HL-60 (cell line): ENCODE results near the gene CARD9.

Experiments used
- DNase-seq, 2 experiments: peaks; one replicate each; pipeline ENCODE4 v3.0.0-alpha.2; 2010 to 2020; ENCODE audit warnings: low read depth in 1 of 2, low spot score in 1 of 2
- H3K27ac ChIP-seq: fragments of 250-450 bp; sonication (Bioruptor Pico); replicated peaks from 2 replicates; pipeline ENCODE4 v1.5.1; 2020; ENCODE audit warnings: mild to moderate bottlenecking, moderate library complexity
- H3K27me3 ChIP-seq: fragments of 250-450 bp; sonication (Bioruptor Pico); 2 replicates; pipeline ENCODE4 v1.5.1; 2021; ENCODE audit warnings: mild to moderate bottlenecking, moderate library complexity; ENCODE audit not compliant: insufficient read depth, poor library complexity, severe bottlenecking
- H3K4me3 ChIP-seq: replicated peaks from 2 replicates; pipeline ENCODE4 v1.5.1; 2011; ENCODE audit warnings: mild to moderate bottlenecking, control low read depth, low read length; ENCODE audit not compliant: insufficient read depth
- CTCF ChIP-seq: IDR thresholded peaks from one replicate; pipeline ENCODE4 v1.5.1; 2011; ENCODE audit warnings: low read length, control low read depth, inconsistent platforms; ENCODE audit not compliant: insufficient read depth
- GABPA ChIP-seq: IDR thresholded peaks from 2 replicates; pipeline ENCODE4 v1.6.1; 2012; ENCODE audit warnings: low read depth
- POLR2AphosphoS5 ChIP-seq: IDR thresholded peaks from 2 replicates; pipeline ENCODE4 v1.6.1; 2012; ENCODE audit warnings: low read depth
- REST ChIP-seq: IDR thresholded peaks from 2 replicates; pipeline ENCODE4 v1.6.1; 2012; ENCODE audit warnings: low read depth; ENCODE audit not compliant: insufficient replicate concordance
- SPI1 ChIP-seq: IDR thresholded peaks from 2 replicates; pipeline ENCODE4 v1.6.1; 2012; ENCODE audit warnings: low read depth, mild to moderate bottlenecking, borderline replicate concordance
- long read RNA-seq: library from polyadenylated mRNA; unstranded; transcript quantifications from one replicate; pipeline ENCODE4 v2.0.0, GENCODE V29; 2020

The CARD9 gene, protein sequence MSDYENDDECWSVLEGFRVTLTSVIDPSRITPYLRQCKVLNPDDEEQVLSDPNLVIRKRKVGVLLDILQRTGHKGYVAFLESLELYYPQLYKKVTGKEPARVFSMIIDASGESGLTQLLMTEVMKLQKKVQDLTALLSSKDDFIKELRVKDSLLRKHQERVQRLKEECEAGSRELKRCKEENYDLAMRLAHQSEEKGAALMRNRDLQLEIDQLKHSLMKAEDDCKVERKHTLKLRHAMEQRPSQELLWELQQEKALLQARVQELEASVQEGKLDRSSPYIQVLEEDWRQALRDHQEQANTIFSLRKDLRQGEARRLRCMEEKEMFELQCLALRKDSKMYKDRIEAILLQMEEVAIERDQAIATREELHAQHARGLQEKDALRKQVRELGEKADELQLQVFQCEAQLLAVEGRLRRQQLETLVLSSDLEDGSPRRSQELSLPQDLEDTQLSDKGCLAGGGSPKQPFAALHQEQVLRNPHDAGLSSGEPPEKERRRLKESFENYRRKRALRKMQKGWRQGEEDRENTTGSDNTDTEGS
- long read RNA-seq, transcript CARD9-201 (13 exons, 2,123 nt): major isoform, 99 of 338 reads
- long read RNA-seq, partial matches to known transcripts: 14 of 338 reads
- long read RNA-seq, other reads (novel, unspliced or antisense): 225 of 338 reads

DNA sequence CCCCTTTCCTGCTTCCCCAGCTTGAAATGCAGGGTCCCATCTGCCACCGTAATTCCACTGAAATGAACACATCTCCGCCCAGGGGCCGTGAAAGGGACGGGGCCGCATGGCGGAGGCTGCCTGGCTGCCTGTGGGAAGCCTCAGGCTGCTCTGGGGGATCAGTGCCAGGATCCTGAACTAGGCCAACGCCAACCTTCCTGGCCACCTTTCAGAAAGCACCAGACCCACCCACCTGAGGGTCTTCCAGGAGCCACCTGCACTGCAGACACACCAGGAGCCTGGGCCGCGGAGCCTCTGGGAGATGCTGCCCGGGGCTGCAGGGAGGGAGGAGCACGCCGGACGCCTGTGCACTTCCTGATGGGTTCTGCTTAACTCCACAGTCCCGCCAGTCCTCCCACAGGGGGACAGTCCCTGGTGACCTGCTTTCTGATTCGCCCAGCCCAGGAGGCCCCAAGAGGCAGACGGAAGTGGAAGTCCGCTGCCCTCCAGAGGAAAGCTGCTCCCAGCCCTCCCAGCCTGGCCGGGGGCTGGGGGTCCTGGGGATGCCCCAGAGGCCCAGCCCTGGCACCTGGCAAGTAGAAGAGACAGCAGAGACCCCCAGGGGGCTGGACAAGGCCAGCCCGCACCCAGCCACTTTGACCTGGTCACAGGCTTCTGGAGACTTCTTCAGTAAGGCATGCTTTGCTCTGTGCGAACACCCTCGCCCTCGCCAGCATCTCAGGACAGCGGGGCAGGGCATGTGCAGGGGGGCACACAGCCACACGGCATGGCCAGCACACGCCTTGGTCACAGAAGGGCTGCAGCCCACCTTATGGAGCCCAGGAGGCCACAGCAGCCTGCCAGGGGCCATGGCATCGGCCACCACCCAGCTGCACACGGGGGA is at the start of gene CARD9:
Gene CARD9, minus strand, starts transcription at position 370 of the 883 bp plus-strand sequence. CDS start 1,591 bp downstream, outside the sequence.
- peak; percentile 84 to 90 for DNase-seq
- no peaks in the 10 kb centered on the region for H3K27me3 ChIP-seq
- peak within 1 kb of the TSS; percentile 91 for H3K27ac ChIP-seq
- TF ChIP-seq CTCF (no peak), GABPA (no peak), POLR2AphosphoS5 (peak; percentile 37; the same call in 1 of the 2 replicates), REST (no peak), SPI1 (peak; percentile 45; the same call in 1 of the 2 replicates)
- peak within 1 kb of the TSS; percentile 76 for H3K4me3 ChIP-seq

DNA sequence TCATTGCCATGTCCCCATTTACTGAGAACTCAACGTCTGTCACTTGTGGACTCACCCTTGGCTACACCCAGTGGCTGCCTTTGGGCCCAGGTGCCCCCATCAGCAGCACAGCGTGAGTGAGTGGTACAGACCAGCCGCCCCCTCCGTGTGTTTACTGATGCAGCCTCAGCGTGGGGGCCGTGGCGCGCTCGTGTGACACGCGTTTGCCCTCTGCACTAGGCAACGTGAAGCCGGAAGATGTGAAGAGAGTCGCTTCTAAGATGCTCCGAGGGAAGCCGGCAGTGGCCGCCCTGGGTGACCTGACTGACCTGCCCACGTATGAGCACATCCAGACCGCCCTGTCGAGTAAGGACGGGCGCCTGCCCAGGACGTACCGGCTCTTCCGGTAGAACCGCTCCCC is 49.4 kb upstream of the CARD9 start:
- TF ChIP-seq POLR2AphosphoS5: no peak
- TF ChIP-seq REST: no peak
- no peak for TF ChIP-seq SPI1
- TF ChIP-seq CTCF: no peak
- TF ChIP-seq GABPA: no peak
- Histone ChIP-seq H3K4me3 (no peak overlapping the region), H3K27me3 (no peaks in the 10 kb centered on the region), H3K27ac (no peak overlapping the region)
- no peak for DNase-seq

DNA sequence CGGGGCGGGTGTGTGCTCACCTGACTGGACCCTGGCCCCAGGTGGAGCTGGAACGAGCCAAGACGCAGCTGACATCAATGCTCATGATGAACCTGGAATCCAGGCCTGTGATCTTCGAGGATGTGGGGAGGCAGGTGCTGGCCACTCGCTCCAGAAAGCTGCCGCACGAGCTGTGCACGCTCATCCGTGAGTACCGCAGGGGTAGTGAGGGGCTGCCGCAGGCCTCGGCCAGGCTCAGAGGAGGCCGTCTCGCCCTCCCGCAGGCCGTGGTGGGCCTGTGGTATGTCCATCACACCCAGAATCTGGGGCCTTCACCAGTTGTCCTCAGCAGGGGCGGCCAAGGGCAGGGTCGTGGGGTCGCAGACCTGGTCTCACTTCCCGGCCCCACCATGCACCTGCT is 48.3 kb upstream of the CARD9 start:
- no peak for TF ChIP-seq GABPA
- TF ChIP-seq CTCF: no peak
- no peak for TF ChIP-seq POLR2AphosphoS5
- no peak for TF ChIP-seq REST
- no peak for TF ChIP-seq SPI1
- H3K4me3 ChIP-seq: no peak overlapping the region
- DNase-seq: no peak
- H3K27ac ChIP-seq: no peak overlapping the region
- no peaks in the 10 kb centered on the region for H3K27me3 ChIP-seq
